ENCODE data around the gene DNER. TPM values are rescaled to one million over a fixed set of nuclear protein-coding genes. Genes with fewer than 3 reads are reported as not detected.

The DNER gene
- total RNA-seq, 4 donors from 2014 or later: 1.5 to 13.1 (median 4.7) TPM

GRCh38 chr2:229733611-229734245 is 19.4 kb upstream of the DNER start:
- Histone ChIP-seq H3K4me1 (no peaks in the 10 kb centered on the region), H3K36me3 (no peaks in the 10 kb centered on the region), H3K27me3 (no peaks in the 10 kb centered on the region), H3K9me3 (peaks cover 0 to 26% (median 2%) of the 10 kb centered on the region in 4 donors), H3K4me3 (no peak overlapping the region), H3K27ac (no peak overlapping the region)
- TF ChIP-seq CTCF (IDR thresholded peaks at IDR 0.05): no peak
- TF ChIP-seq POLR2A (IDR thresholded peaks at IDR 0.05): no peak
- TF ChIP-seq EP300 (IDR thresholded peaks at IDR 0.05): no peak
- DNase-seq (ENCODE audit: low spot score in 2 of 2): no peak
- 74 to 79% methylated on average over 6 of the region's 6 CpGs for WGBS, 2 donors

- H3K9me3 ChIP-seq: peaks cover 0 to 19% (median 2%) of the 10 kb centered on the region in 4 donors
- 81 to 93% methylated on average over 6 of the region's 6 CpGs for WGBS, 2 donors
- H3K4me1 ChIP-seq: no peaks in the 10 kb centered on the region
- TF ChIP-seq POLR2A (IDR thresholded peaks at IDR 0.05) (no peak), CTCF (IDR thresholded peaks at IDR 0.05) (no peak), EP300 (IDR thresholded peaks at IDR 0.05) (no peak)
- H3K27ac ChIP-seq: no peak overlapping the region
- DNase-seq (ENCODE audit: low spot score in 2 of 2): no peak
- H3K4me3 ChIP-seq: no peak overlapping the region
- no peaks in the 10 kb centered on the region for H3K36me3 ChIP-seq
- no peaks in the 10 kb centered on the region for H3K27me3 ChIP-seq
Measured at GRCh38 chr2:229732897-229733296, 18.5 kb upstream of the DNER start.

- TF ChIP-seq CTCF (IDR thresholded peaks at IDR 0.05) (no peak), POLR2A (IDR thresholded peaks at IDR 0.05) (no peak), EP300 (IDR thresholded peaks at IDR 0.05) (no peak)
- H3K4me1 ChIP-seq: no peaks in the 10 kb centered on the region
- no peak overlapping the region for H3K4me3 ChIP-seq
- WGBS, 2 donors: 46 to 57% methylated on average over 4 of the region's 4 CpGs
- H3K36me3 ChIP-seq: no peaks in the 10 kb centered on the region
- no peaks in the 10 kb centered on the region for H3K27me3 ChIP-seq
- H3K9me3 ChIP-seq: peaks cover 0 to 9% (median 2%) of the 10 kb centered on the region in 4 donors
- no peak for DNase-seq (ENCODE audit: low spot score in 2 of 2)
- H3K27ac ChIP-seq: no peak overlapping the region
Measured at GRCh38 chr2:229731916-229732315, 17.6 kb upstream of the DNER start.

GRCh38 chr2:229731363-229731762 is 17.0 kb upstream of the DNER start:
- Histone ChIP-seq H3K27me3 (no peaks in the 10 kb centered on the region), H3K9me3 (peaks cover 0 to 4% (median 0%) of the 10 kb centered on the region in 4 donors), H3K4me3 (no peak overlapping the region), H3K4me1 (no peaks in the 10 kb centered on the region), H3K27ac (no peak overlapping the region), H3K36me3 (no peaks in the 10 kb centered on the region)
- TF ChIP-seq EP300 (IDR thresholded peaks at IDR 0.05) (no peak), CTCF (IDR thresholded peaks at IDR 0.05) (no peak), POLR2A (IDR thresholded peaks at IDR 0.05) (no peak)
- DNase-seq (ENCODE audit: low spot score in 2 of 2): no peak
- 79 to 89% methylated on average over 5 of the region's 5 CpGs for WGBS, 2 donors

- no peak overlapping the region for H3K4me3 ChIP-seq
- no peaks in the 10 kb centered on the region for H3K36me3 ChIP-seq
- TF ChIP-seq POLR2A (IDR thresholded peaks at IDR 0.05): no peak
- no peak for TF ChIP-seq EP300 (IDR thresholded peaks at IDR 0.05)
- no peak for TF ChIP-seq CTCF (IDR thresholded peaks at IDR 0.05)
- no peak for DNase-seq (ENCODE audit: low spot score in 2 of 2)
- H3K27me3 ChIP-seq: no peaks in the 10 kb centered on the region
- H3K4me1 ChIP-seq: no peaks in the 10 kb centered on the region
- no peaks in the 10 kb centered on the region for H3K9me3 ChIP-seq
- H3K27ac ChIP-seq: no peak overlapping the region
Measured at GRCh38 chr2:229728370-229728769, 14.0 kb upstream of the DNER start.
